HG02870 (cell line): Measurements from ENCODE around the gene DIPK1C.

Experiments used
- ATAC-seq: cut with Tn5 transposase; IDR thresholded peaks from one replicate; pipeline ENCODE4 v1.9.1; 2021; ENCODE audit warnings: mild to moderate bottlenecking, moderate library complexity; ENCODE audit not compliant: unreplicated experiment

Gene DIPK1C

GRCh38 chr18:74392323-74392722 is 64.8 kb downstream of the DIPK1C start:
- no peak for ATAC-seq

- ATAC-seq = no peak
These were observed 66.2 kb downstream of the DIPK1C start for GRCh38 chr18:74390900-74391299.

- ATAC-seq = no peak
These were observed 67.1 kb downstream of the DIPK1C start for GRCh38 chr18:74389991-74390390.

GRCh38 chr18:74389171-74389927 is 67.8 kb downstream of the DIPK1C start:
- ATAC-seq = no peak

- no peak for ATAC-seq
These were observed 68.9 kb downstream of the DIPK1C start for GRCh38 chr18:74388227-74388626.

- ATAC-seq = no peak
These were observed 69.7 kb downstream of the DIPK1C start for GRCh38 chr18:74387383-74387782.
